AG04450 (cell line): ENCODE results near the gene IZUMO4. TPM values are rescaled to one million over a fixed set of nuclear protein-coding genes. Genes with fewer than 3 reads are reported as not detected.

Experiments
- CTCF ChIA-PET: fragments of 300-600, 350-600 bp; formaldehyde crosslinking; extraction: SDS; loops from one replicate; lab custom pipeline; 2022; ENCODE audit warnings: antibody characterized with exemption, inconsistent platforms; lab: Charles Lee
- POLR2A ChIA-PET: fragments of 350-600 bp; formaldehyde crosslinking; extraction: SDS; loops from one replicate; lab custom pipeline; 2021; ENCODE audit warnings: antibody characterized with exemption, inconsistent platforms; lab: Yijun Ruan, JAX
- DNase-seq: peaks from one replicate; pipeline ENCODE4 v3.0.0-alpha.2; 2011; ENCODE audit warnings: low read depth, low spot score
- H3K27ac ChIP-seq: one replicate; pipeline ENCODE4 v1.5.1; 2012; ENCODE audit warnings: low read depth, low read length, control low read depth
- H3K27me3 ChIP-seq: one replicate; pipeline ENCODE4 v1.6.0; 2012; ENCODE audit warnings: low read length; ENCODE audit not compliant: control insufficient read depth, insufficient read depth
- H3K4me3 ChIP-seq: 2 replicates; pipeline ENCODE4 v1.5.1; 2011; ENCODE audit warnings: mild to moderate bottlenecking, low read depth, low read length, control low read depth
- H3K9me3 ChIP-seq: 2 replicates; pipeline ENCODE4 v1.5.1; 2012; ENCODE audit warnings: low read length; ENCODE audit not compliant: control insufficient read depth, insufficient read depth
- CTCF ChIP-seq: IDR thresholded peaks from 2 replicates; pipeline ENCODE4 v1.5.1; 2011; ENCODE audit warnings: low read depth, low read length, control low read depth, inconsistent platforms
- polyA minus RNA-seq: library from RNA; depleted of rRNA, polyadenylated mRNA; stranded (reverse); fragments of >200 nt; gene quantifications from 2 replicates; pipeline ENCODE4 v1.2.3, GENCODE V29; 2011; rRNA and poly(A)+ RNA removed
- polyA plus RNA-seq: library from polyadenylated mRNA; depleted of rRNA; stranded (reverse); fragments of >200 nt; gene quantifications from 2 replicates; pipeline ENCODE4 v1.2.3, GENCODE V29; 2011; rRNA removed

Gene IZUMO4
- polyA plus RNA-seq (0.56 and 0.84 TPM in 2 replicates), polyA minus RNA-seq (0.39 TPM in 1 of 2 replicates, not detected in the other)

GRCh38 chr19:2096480-2097202 lies at the start of gene IZUMO4:
IZUMO4 (plus strand) TSS chr19:2096915; CDS start chr19:2096946, 31 bp downstream.
- CTCF ChIA-PET = interaction anchor here (0.6 kb wide), 1 partner anchor 59 kb away, joined by 3 read pairs; no protein-coding TSS in a partner anchor
- POLR2A ChIA-PET = no interaction called here
- peak; percentile 40 for TF ChIP-seq CTCF
- DNase-seq = peak; percentile 92
- Histone ChIP-seq H3K27ac (peak within 1 kb of the TSS; percentile 68), H3K27me3 (no peaks in the 10 kb centered on the region), H3K9me3 (peaks cover 9% of the 10 kb centered on the region; the same call in 1 of the 2 replicates), H3K4me3 (peak within 1 kb of the TSS; percentile 76)

GRCh38 chr19:2047076-2047448 lies 49.7 kb upstream of the IZUMO4 start:
- TF ChIP-seq CTCF = no peak
- H3K9me3 ChIP-seq = no peaks in the 10 kb centered on the region
- ChIA-PET POLR2A (no interaction called here), CTCF (interaction anchor here (0.6 kb wide), 1 partner anchor 345 kb away, joined by 3 read pairs; no protein-coding TSS in a partner anchor)
- H3K27me3 ChIP-seq = no peaks in the 10 kb centered on the region
- no peak for DNase-seq
- no peak overlapping the region for H3K27ac ChIP-seq
- no peak overlapping the region for H3K4me3 ChIP-seq

GRCh38 chr19:2047449-2048103 lies 49.1 kb upstream of the IZUMO4 start:
- TF ChIP-seq CTCF = no peak
- ChIA-PET POLR2A (interaction anchor here (1.0 kb wide), 1 partner anchor 13 kb away, joined by 4 read pairs; no protein-coding TSS in a partner anchor), CTCF (interaction anchor here (0.6 kb wide), 1 partner anchor 344 kb away, joined by 3 read pairs; no protein-coding TSS in a partner anchor)
- H3K9me3 ChIP-seq = no peaks in the 10 kb centered on the region
- no peak overlapping the region for H3K4me3 ChIP-seq
- H3K27ac ChIP-seq = no peak overlapping the region
- DNase-seq = no peak
- no peaks in the 10 kb centered on the region for H3K27me3 ChIP-seq

GRCh38 chr19:2048104-2048958 lies 48.4 kb upstream of the IZUMO4 start:
- no peak for TF ChIP-seq CTCF
- Histone ChIP-seq H3K27ac (no peak overlapping the region), H3K9me3 (no peaks in the 10 kb centered on the region), H3K4me3 (0 out of 2 replicates have a peak overlapping the region, but pooled peaks have one; percentile 82), H3K27me3 (no peaks in the 10 kb centered on the region)
- ChIA-PET CTCF (interaction anchor here (0.6 to 0.8 kb wide), 3 partner anchors 13 to 1515 kb away, joined by 3 to 5 read pairs (median 4); no protein-coding TSS in a partner anchor), POLR2A (interaction anchor here (1.0 kb wide), 1 partner anchor 12 kb away, joined by 4 read pairs; no protein-coding TSS in a partner anchor)
- DNase-seq = no peak
